HG02884 (cell line): ENCODE results near the gene AP5M1.
A peak's percentile ranks its signal among the peaks of the same experiment; 100 is the strongest.
"Not testable (repeated sequence)": the region's sequence is repeated elsewhere in the genome, so short reads cannot be mapped to it uniquely, and the experiment has no call there.

ENCODE experiments used
- ATAC-seq: cut with Tn5 transposase; IDR thresholded peaks from one replicate; pipeline ENCODE4 v1.9.1; 2021; ENCODE audit warnings: mild to moderate bottlenecking, moderate library complexity; ENCODE audit not compliant: unreplicated experiment

AP5M1 gene

GRCh38 chr14:57268161-57269069 is at the start of gene AP5M1, which contains the start of gene EXOC5:
Gene AP5M1 (plus strand): TSS chr14:57268971. CDS start chr14:57269315, 344 bp downstream.
Gene EXOC5 (minus strand): TSS chr14:57268905. CDS start chr14:57268648, 257 bp downstream.
- ATAC-seq = peak; percentile 83

- no peak for ATAC-seq
Measured at GRCh38 chr14:57221931-57222330, 46.8 kb upstream of the AP5M1 start.

- ATAC-seq = peak; percentile 59
Measured at GRCh38 chr14:57227083-57227482, 41.7 kb upstream of the AP5M1 start.

- not testable (repeated sequence) for ATAC-seq
Measured at GRCh38 chr14:57228320-57228719, 40.5 kb upstream of the AP5M1 start.

GRCh38 chr14:57232006-57232405 is 36.8 kb upstream of the AP5M1 start:
- ATAC-seq = no peak

- ATAC-seq = not testable (repeated sequence)
Measured at GRCh38 chr14:57240115-57240514, 28.7 kb upstream of the AP5M1 start.

GRCh38 chr14:57243320-57243719 is 25.5 kb upstream of the AP5M1 start:
- ATAC-seq = no peak

- ATAC-seq = no peak
Measured at GRCh38 chr14:57244106-57244505, 24.7 kb upstream of the AP5M1 start.

- no peak for ATAC-seq
Measured at GRCh38 chr14:57245941-57246340, 22.8 kb upstream of the AP5M1 start.

GRCh38 chr14:57246933-57247657 is 21.7 kb upstream of the AP5M1 start:
- no peak for ATAC-seq

GRCh38 chr14:57254884-57255283 is 13.9 kb upstream of the AP5M1 start:
- peak; percentile 87 for ATAC-seq

GRCh38 chr14:57258221-57258620 is 10.6 kb upstream of the AP5M1 start:
- not testable (repeated sequence) for ATAC-seq

GRCh38 chr14:57259672-57260071 is 9.1 kb upstream of the AP5M1 start:
- no peak for ATAC-seq

- ATAC-seq = no peak
Measured at GRCh38 chr14:57261604-57262003, 7.2 kb upstream of the AP5M1 start.

- ATAC-seq = no peak
Measured at GRCh38 chr14:57262117-57262516, 6.7 kb upstream of the AP5M1 start.

GRCh38 chr14:57266065-57266464 is 2.7 kb upstream of the AP5M1 start:
- no peak for ATAC-seq

- no peak for ATAC-seq
Measured at GRCh38 chr14:57273236-57273635, 4.5 kb downstream of the AP5M1 start.

- no peak for ATAC-seq
Measured at GRCh38 chr14:57274551-57274950, 5.8 kb downstream of the AP5M1 start.

GRCh38 chr14:57275023-57275664 is 6.4 kb downstream of the AP5M1 start:
- no peak for ATAC-seq

GRCh38 chr14:57277062-57277461 is 8.3 kb downstream of the AP5M1 start:
- no peak for ATAC-seq

GRCh38 chr14:57287745-57288144 is 19.0 kb downstream of the AP5M1 start:
- no peak for ATAC-seq
